ENCODE measurements around the gene SDHB. TPM values are rescaled to one million over a fixed set of nuclear protein-coding genes. Genes with fewer than 3 reads are reported as not detected.

The SDHB gene
- total RNA-seq, 2 donors from 2014 or later = 38.9 to 59.4 TPM

- peak overlapping the region in 3 of 4 donors; percentile 31 to 67 (median 57) for H3K27ac ChIP-seq
- ATAC-seq (no peak), DNase-seq (no peak)
- no peaks in the 10 kb centered on the region for H3K36me3 ChIP-seq (replicated peaks in 1 of 2; ENCODE audit: insufficient read depth in 1 of 2, low read depth in 2 of 2)
- peak overlapping the region; percentile 66 to 83 for H3K4me3 ChIP-seq
- no peaks in the 10 kb centered on the region for H3K9me3 ChIP-seq
- no peaks in the 10 kb centered on the region for H3K27me3 ChIP-seq
- TF ChIP-seq CTCF (IDR thresholded peaks at IDR 0.05) = no peak
- TF ChIP-seq POLR2A (IDR thresholded peaks at IDR 0.05) = no peak
- 0% methylated on average over 5 to 15 of the region's 15 CpGs for WGBS, 2 donors
- intact Hi-C loops (cut with DNase I) = no loop called here
- H3K4me1 ChIP-seq = peaks cover 35% of the 10 kb centered on the region
Observed at GRCh38 chr1:17011092-17011438, 42.8 kb downstream of the SDHB start.

- TF ChIP-seq CTCF (IDR thresholded peaks at IDR 0.05) (no peak), POLR2A (IDR thresholded peaks at IDR 0.05) (no peak)
- Histone ChIP-seq H3K4me3 (no peak overlapping the region), H3K27ac (no peak overlapping the region), H3K27me3 (no peaks in the 10 kb centered on the region), H3K36me3 (replicated peaks in 1 of 2; ENCODE audit: insufficient read depth in 1 of 2, low read depth in 2 of 2) (peaks cover 0 to 4% of the 10 kb centered on the region in 2 donors), H3K9me3 (no peaks in the 10 kb centered on the region), H3K4me1 (peaks cover 35% of the 10 kb centered on the region)
- intact Hi-C loops (cut with DNase I) = no loop called here
- ATAC-seq (no peak), DNase-seq (no peak)
- WGBS, 2 donors = 55 to 79% methylated on average over 4 of the region's 4 CpGs
Observed at GRCh38 chr1:17009706-17010105, 44.1 kb downstream of the SDHB start.

DNA sequence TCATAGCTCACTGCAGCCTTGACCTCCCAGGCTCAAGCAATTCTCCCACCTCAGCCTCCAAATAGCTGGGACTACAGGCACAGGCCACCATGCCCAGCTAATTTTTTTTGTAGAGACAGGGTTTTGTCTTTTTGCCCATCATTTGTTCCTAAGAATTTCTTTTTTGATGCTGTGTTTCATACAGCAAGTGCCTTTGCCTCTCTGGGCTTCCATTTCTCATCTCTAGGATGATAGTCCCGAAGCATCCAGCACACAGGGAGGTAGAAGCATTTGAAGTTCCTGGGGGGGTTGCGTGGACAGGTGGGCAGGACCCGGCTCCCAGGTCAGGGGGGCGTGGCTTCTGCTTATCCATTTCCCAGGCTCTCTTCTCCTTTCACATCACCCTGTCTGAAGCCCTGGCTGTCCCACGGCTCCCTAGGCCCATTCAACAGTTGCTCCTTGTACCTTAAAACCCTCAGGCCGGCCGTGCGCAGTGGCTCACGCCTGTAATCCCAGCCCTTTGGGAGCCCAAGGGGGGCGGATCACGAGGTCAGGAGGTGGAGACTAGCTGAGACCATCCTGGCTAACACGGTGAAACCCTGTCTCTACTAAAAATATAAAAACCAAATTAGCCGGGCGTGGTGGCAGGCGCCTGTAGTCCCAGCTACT is 45.5 kb downstream of the SDHB start:
- Histone ChIP-seq H3K27me3 (no peaks in the 10 kb centered on the region), H3K4me1 (peaks cover 33% of the 10 kb centered on the region), H3K36me3 (replicated peaks in 1 of 2; ENCODE audit: insufficient read depth in 1 of 2, low read depth in 2 of 2) (peaks cover 0 to 11% of the 10 kb centered on the region in 2 donors), H3K9me3 (no peaks in the 10 kb centered on the region), H3K27ac (no peak overlapping the region), H3K4me3 (no peak overlapping the region)
- ATAC-seq (no peak), DNase-seq (no peak)
- intact Hi-C loops (cut with DNase I) = no loop called here
- TF ChIP-seq CTCF (IDR thresholded peaks at IDR 0.05) = no peak
- no peak for TF ChIP-seq POLR2A (IDR thresholded peaks at IDR 0.05)
- 86% methylated on average over 5 to 15 of the region's 15 CpGs for WGBS, 2 donors

DNA sequence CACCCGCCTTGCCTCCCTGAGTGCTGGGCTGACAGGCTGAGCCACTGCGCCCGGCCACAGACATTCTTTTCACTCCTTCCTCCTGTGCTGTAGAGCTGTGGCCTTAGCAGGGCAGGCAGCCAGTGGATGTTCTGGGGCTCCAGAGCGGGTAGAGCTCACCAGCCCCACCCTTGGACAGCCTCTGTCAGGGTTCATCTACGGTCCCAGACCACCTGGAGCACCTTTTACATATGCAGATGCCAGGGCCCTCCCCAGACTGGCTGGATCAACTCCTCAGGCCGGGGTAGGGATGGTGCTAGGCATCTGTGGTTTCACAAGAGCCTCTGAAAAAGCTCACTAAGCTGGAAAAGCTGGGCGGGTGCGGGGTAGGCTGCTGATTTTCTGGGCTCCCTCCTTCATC is 46.7 kb downstream of the SDHB start:
- no peak overlapping the region for H3K27ac ChIP-seq
- peaks cover 0 to 12% of the 10 kb centered on the region in 2 donors for H3K36me3 ChIP-seq (replicated peaks in 1 of 2; ENCODE audit: insufficient read depth in 1 of 2, low read depth in 2 of 2)
- DNase-seq = no peak
- no peak overlapping the region for H3K4me3 ChIP-seq
- intact Hi-C loops (cut with DNase I) = no loop called here
- TF ChIP-seq POLR2A (IDR thresholded peaks at IDR 0.05) (no peak), CTCF (IDR thresholded peaks at IDR 0.05) (no peak)
- WGBS, 2 donors = 82 to 96% methylated on average over 5 to 8 of the region's 8 CpGs
- H3K4me1 ChIP-seq = peaks cover 21% of the 10 kb centered on the region
- no peaks in the 10 kb centered on the region for H3K9me3 ChIP-seq
- no peak for ATAC-seq
- no peaks in the 10 kb centered on the region for H3K27me3 ChIP-seq

GRCh38 chr1:17005365-17005740 is 48.5 kb downstream of the SDHB start:
- H3K27me3 ChIP-seq = no peaks in the 10 kb centered on the region
- DNase-seq (no peak), ATAC-seq (no peak)
- no peak overlapping the region for H3K27ac ChIP-seq
- peaks cover 11% of the 10 kb centered on the region for H3K4me1 ChIP-seq
- H3K36me3 ChIP-seq (replicated peaks in 1 of 2; ENCODE audit: insufficient read depth in 1 of 2, low read depth in 2 of 2) = peaks cover 0 to 18% of the 10 kb centered on the region in 2 donors
- intact Hi-C loops (cut with DNase I) = no loop called here
- H3K9me3 ChIP-seq = no peaks in the 10 kb centered on the region
- no peak for TF ChIP-seq POLR2A (IDR thresholded peaks at IDR 0.05)
- TF ChIP-seq CTCF (IDR thresholded peaks at IDR 0.05) = no peak
- H3K4me3 ChIP-seq = no peak overlapping the region
- WGBS, 2 donors = 87 to 96% methylated on average over 12 to 15 of the region's 19 CpGs

All from body of pancreas (tissue), 4 donors.